Endothelial cell of umbilical vein (primary cell): ENCODE measurements around the gene FTCDNL1. TPM values are rescaled to one million over a fixed set of nuclear protein-coding genes. Genes with fewer than 3 reads are reported as not detected.

ENCODE experiments used
- BruUV-seq: library from RNA; stranded (reverse); fragments of 400-500 nt; replicated peaks from 2 replicates; lab custom pipeline; 2021; lab: Mats Ljungman, UMichigan
- CTCF ChIA-PET: fragments of 300-600, 350-600 bp; sonication (Branson Sonifier 250); formaldehyde crosslinking; loops from one replicate; lab custom pipeline; 2021; ENCODE audit warnings: antibody characterized with exemption, inconsistent platforms; lab: Charles Lee
- POLR2A ChIA-PET: fragments of 300-600, 350-600 bp; sonication (Branson Sonifier 250); formaldehyde crosslinking; loops from one replicate; lab custom pipeline; 2021; ENCODE audit warnings: antibody characterized with exemption, inconsistent platforms; lab: Charles Lee
- DNase-seq: peaks from one replicate; pipeline ENCODE4 v3.0.0-alpha.2; 2011; ENCODE audit warnings: low read depth, low spot score
- FAIRE-seq: peaks from 2 replicates; lab custom pipeline; 2011; peaks lifted over from hg19 to GRCh38; lab: Jason Lieb, UNC
- H2AFZ ChIP-seq: 2 replicates; pipeline ENCODE4 v1.6.0; 2012; ENCODE audit warnings: low read depth, low read length, control low read depth, inconsistent platforms
- H3K27ac ChIP-seq: 2 replicates; pipeline ENCODE4 v1.5.1; 2011; ENCODE audit warnings: low read depth, mild to moderate bottlenecking, control low read depth, low read length, moderate library complexity; ENCODE audit not compliant: insufficient read depth
- H3K27me3 ChIP-seq, 2 experiments: 2 replicates each; pipeline versions ENCODE4 v1.6.0 to v1.6.1; 2011; ENCODE audit warnings: low read length in 2 of 2, mixed read lengths in 1 of 2; ENCODE audit not compliant: control insufficient read depth in 2 of 2, insufficient read depth in 2 of 2
- H3K36me3 ChIP-seq, 2 experiments: 2 replicates in 1 of 2; 3 replicates in 1 of 2; pipeline ENCODE4 v1.5.1; 2011; ENCODE audit warnings: low read length in 2 of 2, mild to moderate bottlenecking in 1 of 2, moderate library complexity in 1 of 2; ENCODE audit not compliant: control insufficient read depth in 2 of 2, insufficient read depth in 2 of 2; ENCODE audit errors: extremely low read depth in 1 of 2
- H3K4me1 ChIP-seq: 3 replicates; pipeline ENCODE4 v1.5.1; 2011; ENCODE audit warnings: mild to moderate bottlenecking, low read length; ENCODE audit not compliant: control insufficient read depth, insufficient read depth; ENCODE audit errors: extremely low read depth
- H3K4me2 ChIP-seq: 2 replicates; pipeline ENCODE4 v1.6.1; 2011; ENCODE audit warnings: low read length, control low read depth, mixed read lengths; ENCODE audit not compliant: insufficient read depth
- H3K4me3 ChIP-seq, 3 experiments: fragments of 200-600 bp in 1 of 3; sonication (generic), shearing (Covaris generic) in 1 of 3; replicated peaks in 1 of 3; 2 replicates each; pipeline ENCODE4 v1.5.1; 2011 to 2016; ENCODE audit warnings: control low read depth in 3 of 3, low read length in 3 of 3, mild to moderate bottlenecking in 2 of 3, inconsistent platforms in 1 of 3, low read depth in 1 of 3, moderate library complexity in 1 of 3; ENCODE audit not compliant: insufficient read depth in 1 of 3
- H3K79me2 ChIP-seq: 2 replicates; pipeline ENCODE4 v1.6.0; 2012; ENCODE audit warnings: low read length, inconsistent platforms; ENCODE audit not compliant: control insufficient read depth, insufficient read depth
- H3K9ac ChIP-seq: replicated peaks from 2 replicates; pipeline ENCODE3; 2011; ENCODE audit warnings: low read length, control low read depth; ENCODE audit not compliant: insufficient read depth; ENCODE audit errors: extremely low read depth
- H3K9me1 ChIP-seq: replicated peaks from 3 replicates; pipeline ENCODE4 v1.6.0; 2011; ENCODE audit warnings: mild to moderate bottlenecking, low read length; ENCODE audit not compliant: control insufficient read depth, insufficient read depth; ENCODE audit errors: extremely low read depth
- H3K9me3 ChIP-seq: replicated peaks from 2 replicates; pipeline ENCODE4 v1.5.1; 2012; ENCODE audit warnings: low read length, inconsistent platforms; ENCODE audit not compliant: control insufficient read depth, insufficient read depth
- H4K20me1 ChIP-seq: replicated peaks from 2 replicates; pipeline ENCODE3; 2011; ENCODE audit warnings: mild to moderate bottlenecking, low read length; ENCODE audit not compliant: control insufficient read depth, insufficient read depth; ENCODE audit errors: extremely low read depth
- EZH2 ChIP-seq: IDR thresholded peaks from 2 replicates; pipeline ENCODE4 v1.6.1; 2012; ENCODE audit warnings: borderline replicate concordance, low read depth, mild to moderate bottlenecking, moderate library complexity, low read length, inconsistent platforms; ENCODE audit not compliant: severe bottlenecking
- FOS ChIP-seq: IDR thresholded peaks from 2 replicates; pipeline ENCODE4 v1.6.1; 2011; ENCODE audit warnings: mild to moderate bottlenecking, low read length, moderate library complexity, borderline replicate concordance; ENCODE audit not compliant: insufficient read depth
- GATA2 ChIP-seq: IDR thresholded peaks from 2 replicates; pipeline ENCODE4 v1.7.0; 2011; ENCODE audit warnings: low read depth, mild to moderate bottlenecking, moderate library complexity, mixed read lengths, low read length; ENCODE audit not compliant: insufficient read length, insufficient read depth
- JUN ChIP-seq: IDR thresholded peaks from 2 replicates; pipeline ENCODE4 v1.6.1; 2011; ENCODE audit warnings: borderline replicate concordance, low read depth; ENCODE audit not compliant: insufficient read length, insufficient read depth
- MYC ChIP-seq: IDR thresholded peaks from one replicate; pipeline ENCODE4 v1.6.1; 2011; ENCODE audit warnings: mild to moderate bottlenecking, low read depth, low read length
- POLR2A ChIP-seq: IDR thresholded peaks from 2 replicates; pipeline ENCODE4 v1.6.1; 2012; ENCODE audit warnings: low read depth, mild to moderate bottlenecking, control low read depth, low read length
- POLR2AphosphoS5 ChIP-seq: IDR thresholded peaks from 2 replicates; pipeline ENCODE4 v1.6.1; 2012; ENCODE audit warnings: low read depth, mild to moderate bottlenecking, control low read depth, low read length, moderate library complexity; ENCODE audit not compliant: insufficient read depth
- dilution Hi-C: fragments of 300-500 bp; cut with MboI; formaldehyde crosslinking; loops from one replicate; pipeline ENCODE4 v1.15.0; 2019; ENCODE audit warnings: low sequenced_read_pairs; ENCODE audit not compliant: extremely low pct_ligation_motif_present
- intact Hi-C: fragments of 100-400 bp; cut with micrococcal nuclease; formaldehyde crosslinking; loops from one replicate; pipeline ENCODE4 v1.10.0; 2022
- polyA plus RNA-seq, 4 experiments: library from polyadenylated mRNA; depleted of rRNA in 3 of 4; stranded (reverse) in 3 of 4; unstranded in 1 of 4; fragments of >200 nt; gene quantifications; 2 replicates each; pipeline versions ENCODE4 v1.2.1 to v1.2.3, GENCODE V29; 2011 to 2012; ENCODE audit warnings: missing spikeins in 1 of 4
- total RNA-seq: library from RNA; stranded (reverse); gene quantifications from 2 replicates; pipeline ENCODE4 v1.2.3, GENCODE V29; 2021
- TF ChIP-seq, protein P1 (sequence below), 2 donors: IDR thresholded peaks; 1 replicate in 1 of 2; 2 replicates in 1 of 2; pipeline ENCODE4 v1.5.1; 2011; ENCODE audit warnings: low read length in 2 of 2, mild to moderate bottlenecking in 2 of 2, moderate library complexity in 2 of 2, control low read depth in 1 of 2, inconsistent platforms in 1 of 2, low read depth in 1 of 2; ENCODE audit not compliant: insufficient read depth in 1 of 2; ENCODE audit errors: extremely low read depth in 1 of 2
- TF ChIP-seq, protein P2 (sequence below): IDR thresholded peaks from 2 replicates; pipeline ENCODE4 v1.6.1; 2011; ENCODE audit not compliant: insufficient read depth, insufficient read length

The FTCDNL1 gene
- total and polyA plus RNA-seq, 2 donors (not counting 3 experiments of a cell fraction or from before 2014, with no cell fraction given): 0.19 to 0.27 TPM

DNA sequence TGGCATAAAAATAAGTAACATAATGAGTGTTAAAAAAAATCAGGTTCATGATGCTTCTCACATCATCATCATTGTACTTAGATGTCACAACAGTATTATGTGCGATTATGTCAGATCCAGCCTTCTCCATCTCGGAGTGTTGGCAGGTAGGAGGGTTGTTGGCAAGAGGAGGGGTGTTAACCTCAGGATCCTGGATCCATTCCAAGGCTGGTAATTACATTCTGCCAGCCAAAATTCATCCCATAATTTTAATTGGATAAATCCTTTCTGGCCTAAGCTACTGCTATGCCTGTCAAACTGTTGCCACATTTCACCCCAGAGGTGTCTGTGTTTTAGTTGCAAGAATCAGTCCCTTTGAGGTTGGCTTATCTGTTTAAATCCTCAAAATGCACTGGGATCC lies 891 bp upstream of the FTCDNL1 start:
- intact Hi-C loops (loop anchor here (1.0 kb wide), 2 partner anchors 59 to 88 kb away; partner anchors contain the start of gene C2orf69), dilution Hi-C loops (no loop called here)
- H2AFZ ChIP-seq: no peak overlapping the region
- no TSS peak for BruUV-seq
- no peak overlapping the region for H3K4me2 ChIP-seq
- no peak overlapping the region for H3K27ac ChIP-seq
- CTCF ChIA-PET: interaction anchor here (1.1 kb wide), 1 partner anchor 10 kb away, joined by 3 read pairs; no protein-coding TSS in a partner anchor
- H3K9me1 ChIP-seq: no peaks in the 10 kb centered on the region
- no peak overlapping the region for H3K9ac ChIP-seq
- no peak overlapping the region for H3K4me3 ChIP-seq
- no peak for TF ChIP-seq POLR2A
- no peak for TF ChIP-seq GATA2
- no peak for TF ChIP-seq FOS
- no peak for TF ChIP-seq MYC
- no peak for TF ChIP-seq JUN
- TF ChIP-seq POLR2AphosphoS5: no peak
- no peak for TF ChIP-seq EZH2
- TF ChIP-seq, protein P1, sequence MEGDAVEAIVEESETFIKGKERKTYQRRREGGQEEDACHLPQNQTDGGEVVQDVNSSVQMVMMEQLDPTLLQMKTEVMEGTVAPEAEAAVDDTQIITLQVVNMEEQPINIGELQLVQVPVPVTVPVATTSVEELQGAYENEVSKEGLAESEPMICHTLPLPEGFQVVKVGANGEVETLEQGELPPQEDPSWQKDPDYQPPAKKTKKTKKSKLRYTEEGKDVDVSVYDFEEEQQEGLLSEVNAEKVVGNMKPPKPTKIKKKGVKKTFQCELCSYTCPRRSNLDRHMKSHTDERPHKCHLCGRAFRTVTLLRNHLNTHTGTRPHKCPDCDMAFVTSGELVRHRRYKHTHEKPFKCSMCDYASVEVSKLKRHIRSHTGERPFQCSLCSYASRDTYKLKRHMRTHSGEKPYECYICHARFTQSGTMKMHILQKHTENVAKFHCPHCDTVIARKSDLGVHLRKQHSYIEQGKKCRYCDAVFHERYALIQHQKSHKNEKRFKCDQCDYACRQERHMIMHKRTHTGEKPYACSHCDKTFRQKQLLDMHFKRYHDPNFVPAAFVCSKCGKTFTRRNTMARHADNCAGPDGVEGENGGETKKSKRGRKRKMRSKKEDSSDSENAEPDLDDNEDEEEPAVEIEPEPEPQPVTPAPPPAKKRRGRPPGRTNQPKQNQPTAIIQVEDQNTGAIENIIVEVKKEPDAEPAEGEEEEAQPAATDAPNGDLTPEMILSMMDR (IDR thresholded peaks at IDR 0.05; ENCODE audit: extremely low read depth in 1 of 2, insufficient read depth in 1 of 2, low read depth in 1 of 2, low read length in 2 of 2): no peak
- TF ChIP-seq, protein P2, sequence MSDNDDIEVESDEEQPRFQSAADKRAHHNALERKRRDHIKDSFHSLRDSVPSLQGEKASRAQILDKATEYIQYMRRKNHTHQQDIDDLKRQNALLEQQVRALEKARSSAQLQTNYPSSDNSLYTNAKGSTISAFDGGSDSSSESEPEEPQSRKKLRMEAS: no peak
- no peaks in the 10 kb centered on the region for H3K79me2 ChIP-seq
- peaks cover 2% of the 10 kb centered on the region for H3K4me1 ChIP-seq
- H3K27me3 ChIP-seq: peaks cover 7 to 25% of the 10 kb centered on the region in 2 experiments
- no peak for FAIRE-seq
- H3K9me3 ChIP-seq: no peaks in the 10 kb centered on the region
- POLR2A ChIA-PET: no interaction called here
- H4K20me1 ChIP-seq: no peaks in the 10 kb centered on the region
- no peaks in the 10 kb centered on the region for H3K36me3 ChIP-seq
- DNase-seq: no peak
